HS-5 (cell line): ENCODE measurements around the gene POLE.

ENCODE experiments used
- DNase-seq: peaks from one replicate; pipeline ENCODE4 v3.0.0-alpha.2; 2012; ENCODE audit warnings: low read depth

The POLE gene

DNA sequence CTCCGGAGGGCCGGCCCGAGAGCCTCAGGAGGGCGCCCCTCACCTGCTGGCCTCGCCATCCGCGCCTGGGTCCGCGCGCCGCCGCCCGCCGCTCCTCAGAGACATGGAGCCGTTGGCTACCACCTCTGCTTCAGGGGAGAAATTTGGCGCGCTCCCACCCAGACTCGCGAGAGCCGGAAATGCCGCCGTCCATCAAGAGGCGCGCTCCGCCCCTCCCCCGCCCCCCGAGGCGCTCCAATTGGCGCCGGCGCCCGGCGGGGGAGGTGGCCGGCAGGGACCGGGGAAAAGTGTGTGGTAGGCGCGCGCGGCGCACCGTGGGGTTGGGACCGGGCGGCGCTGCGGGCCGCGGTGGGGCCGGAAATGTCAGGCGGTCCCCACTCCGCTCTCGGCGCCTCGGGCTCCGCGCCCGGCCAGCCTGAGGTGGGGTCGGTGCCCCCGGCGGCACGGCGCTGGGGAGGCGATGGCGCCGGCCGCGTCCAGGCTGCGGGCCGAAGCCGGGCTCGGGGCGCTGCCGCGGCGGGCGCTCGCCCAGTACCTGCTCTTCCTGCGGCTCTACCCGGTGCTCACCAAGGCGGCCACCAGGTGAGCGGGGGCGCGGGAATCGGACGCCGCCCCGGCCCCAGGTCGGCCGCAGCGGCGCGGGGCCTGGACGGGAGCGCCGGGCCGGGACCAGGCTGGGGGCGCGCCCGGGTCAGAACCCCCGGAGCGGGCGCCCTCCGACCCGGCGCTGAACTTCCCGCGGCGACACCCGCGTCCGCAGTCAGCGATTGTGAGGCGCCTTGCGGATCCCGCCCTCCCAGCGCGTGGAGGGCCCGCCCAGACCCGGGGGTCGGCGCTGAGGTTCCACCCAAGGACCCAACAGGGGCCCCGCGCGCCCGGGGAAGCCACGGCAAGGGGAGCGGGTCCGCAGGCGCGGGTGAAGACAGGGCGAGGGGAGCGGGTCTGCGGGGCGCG is at the start of gene POLE, which contains the start of gene PXMP2:
TSS of gene POLE (minus strand) at position 132 of the 954 bp plus-strand sequence. CDS start at position 105, 27 bp downstream.
TSS of gene PXMP2 (plus strand) at position 377 of the 954 bp plus-strand sequence. CDS start at position 461, 84 bp downstream.
- peak; percentile 76 for DNase-seq

GRCh38 chr12:132736913-132737312 is 49.8 kb upstream of the POLE start:
- no peak for DNase-seq

GRCh38 chr12:132736378-132736777 is 49.2 kb upstream of the POLE start:
- no peak for DNase-seq

DNA sequence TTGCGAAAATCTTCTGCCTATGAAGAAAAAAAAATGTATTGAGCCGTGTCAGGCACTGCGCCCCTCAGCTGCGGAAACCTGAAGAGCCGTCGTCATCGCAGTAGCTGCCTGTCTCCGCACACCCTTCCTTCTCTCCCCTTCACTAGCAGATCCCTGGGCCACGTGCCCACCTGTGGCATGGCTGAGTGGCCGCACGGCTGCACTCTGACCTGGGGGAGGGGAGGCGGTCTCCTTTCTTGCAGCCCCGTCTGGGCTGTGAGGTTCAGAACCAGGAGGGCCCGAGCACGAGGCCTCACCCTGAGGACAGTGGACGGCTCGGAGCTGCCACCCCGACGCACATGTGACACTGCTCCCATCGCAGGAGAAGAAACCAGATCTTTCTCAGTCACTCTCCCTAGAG is 48.4 kb upstream of the POLE start:
- no peak for DNase-seq

GRCh38 chr12:132734206-132734605 is 47.1 kb upstream of the POLE start:
- no peak for DNase-seq

DNA sequence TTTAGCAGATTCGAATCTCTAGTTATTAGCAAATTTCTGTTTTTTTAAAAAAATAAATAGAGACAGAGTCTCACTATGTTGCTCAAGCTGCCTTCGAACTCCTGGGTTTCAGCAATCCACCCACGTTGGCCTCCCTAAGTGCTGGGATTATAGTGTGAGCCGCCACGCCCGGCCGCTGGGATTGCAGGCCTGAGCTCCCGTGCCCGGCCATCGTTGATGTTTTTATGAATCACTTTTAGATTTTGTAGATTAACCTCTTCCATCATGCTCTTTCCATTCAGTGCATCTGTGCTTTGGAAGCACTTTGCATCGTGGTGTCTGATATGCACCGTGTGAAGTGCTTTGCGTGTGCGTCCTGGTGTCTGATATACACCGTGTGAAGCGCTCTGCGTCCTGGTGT is 44.4 kb upstream of the POLE start:
- no peak for DNase-seq

GRCh38 chr12:132730353-132730752 is 43.2 kb upstream of the POLE start:
- DNase-seq, result no peak

DNA sequence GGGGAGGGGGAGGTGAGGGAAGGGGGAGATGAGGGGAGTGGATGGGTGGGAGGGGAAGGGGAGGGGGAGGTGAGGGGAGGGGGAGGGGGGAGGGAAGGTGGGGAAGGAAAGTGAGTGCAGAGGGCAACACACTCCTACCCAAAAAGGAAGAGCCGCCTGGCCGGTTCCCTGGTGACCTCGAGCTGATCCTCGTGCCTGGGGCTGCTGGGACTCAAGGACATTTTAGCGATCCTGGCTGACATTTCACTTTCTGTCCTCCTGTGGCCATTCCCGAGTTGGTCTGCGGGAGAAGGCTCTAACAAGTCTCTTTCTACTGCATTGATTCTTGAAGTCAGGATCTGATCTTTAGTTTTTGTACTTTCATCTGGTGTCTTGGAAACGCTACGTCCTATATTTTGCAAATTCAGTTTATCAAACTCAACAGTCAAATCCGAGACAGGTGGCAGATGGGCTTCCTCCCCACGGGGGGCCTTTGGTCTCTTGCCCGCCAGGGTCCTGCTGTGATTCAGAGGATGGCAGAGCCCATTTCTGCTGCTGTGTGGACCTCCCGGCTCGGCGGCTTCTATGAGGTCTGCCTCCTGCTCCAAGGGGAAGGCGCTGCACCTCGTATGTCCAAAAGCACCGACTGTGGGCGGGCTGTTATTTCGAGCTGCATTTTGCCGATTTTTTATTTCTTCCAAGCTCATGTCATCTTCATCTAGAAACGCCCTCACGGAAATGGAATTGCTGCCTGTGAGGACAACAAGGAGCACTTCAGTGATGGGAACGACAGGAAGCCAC is 42.6 kb upstream of the POLE start:
- DNase-seq, result no peak

GRCh38 chr12:132728502-132728901 is 41.4 kb upstream of the POLE start:
- no peak for DNase-seq

DNA sequence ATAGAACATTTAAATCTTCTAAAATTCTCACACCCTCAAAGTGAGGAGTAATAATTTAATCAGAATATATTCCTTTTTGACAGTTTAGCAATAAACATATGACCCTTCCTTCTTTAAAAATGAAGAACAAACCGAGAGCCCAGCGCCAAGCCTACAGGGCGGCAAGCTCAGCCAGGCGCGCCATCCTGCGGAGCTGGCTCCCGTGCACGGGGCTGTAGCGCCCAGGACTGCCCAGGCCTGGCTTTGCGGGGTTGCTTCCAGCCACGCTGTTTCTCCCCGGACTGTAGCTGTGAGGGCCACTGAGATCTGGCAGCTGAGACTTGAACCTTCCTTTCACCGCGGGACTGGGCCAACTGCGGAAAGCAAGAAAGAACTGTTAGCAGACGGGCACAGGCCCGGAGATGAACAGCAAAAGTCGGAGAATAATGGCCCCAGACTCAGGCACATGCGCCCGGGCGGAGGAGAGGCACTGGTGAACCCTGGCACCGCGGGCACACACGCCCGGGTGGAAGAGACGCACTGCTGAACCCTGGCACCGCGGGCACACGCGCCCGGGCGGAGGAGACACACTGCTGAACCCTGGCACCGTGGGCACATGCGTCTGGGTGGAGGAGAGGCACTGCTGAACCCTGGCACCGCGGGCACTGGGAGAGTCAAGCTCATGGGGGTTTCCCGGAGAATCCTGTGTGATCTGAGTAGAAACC is 40.1 kb upstream of the POLE start:
- no peak for DNase-seq

- no peak for DNase-seq
Measured at GRCh38 chr12:132726386-132726785, 39.2 kb upstream of the POLE start.

DNA sequence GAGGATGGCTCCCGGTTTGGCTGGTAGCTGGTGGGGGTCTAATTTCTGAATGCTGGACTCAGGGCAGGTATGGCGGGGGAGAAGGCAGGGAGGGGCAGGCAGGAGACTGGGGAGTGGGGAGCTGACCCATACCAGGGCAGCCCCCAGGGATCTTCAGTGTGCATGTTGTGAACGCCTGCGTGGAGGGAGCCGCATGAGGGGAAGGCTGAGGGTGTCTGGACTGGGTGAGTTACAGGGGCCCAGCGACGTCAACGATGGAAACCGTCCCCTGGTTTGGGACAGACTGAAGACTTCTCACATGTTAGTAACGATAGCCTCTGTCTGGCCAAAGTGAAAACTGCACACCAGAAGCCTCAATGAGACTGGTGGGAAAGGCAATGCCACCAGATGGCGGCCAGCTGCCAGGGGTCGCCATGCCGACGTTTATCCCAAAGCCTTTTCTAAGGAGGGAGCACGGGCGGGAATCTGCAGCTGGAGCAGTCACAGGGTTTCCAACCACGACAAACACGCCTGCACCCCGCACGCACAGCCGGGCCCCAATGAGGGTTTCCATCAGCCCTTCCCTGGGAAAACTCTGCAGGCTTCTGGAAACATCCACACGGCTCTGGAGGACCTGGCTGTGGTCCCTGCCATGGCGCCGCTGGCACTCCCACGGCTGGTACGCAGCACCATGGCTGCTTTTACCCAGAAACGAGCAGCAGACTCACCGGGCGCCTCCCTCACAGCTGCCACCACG is 37.5 kb upstream of the POLE start:
- no peak for DNase-seq

- DNase-seq, result no peak
Measured at GRCh38 chr12:132723764-132724140, 36.6 kb upstream of the POLE start.

DNA sequence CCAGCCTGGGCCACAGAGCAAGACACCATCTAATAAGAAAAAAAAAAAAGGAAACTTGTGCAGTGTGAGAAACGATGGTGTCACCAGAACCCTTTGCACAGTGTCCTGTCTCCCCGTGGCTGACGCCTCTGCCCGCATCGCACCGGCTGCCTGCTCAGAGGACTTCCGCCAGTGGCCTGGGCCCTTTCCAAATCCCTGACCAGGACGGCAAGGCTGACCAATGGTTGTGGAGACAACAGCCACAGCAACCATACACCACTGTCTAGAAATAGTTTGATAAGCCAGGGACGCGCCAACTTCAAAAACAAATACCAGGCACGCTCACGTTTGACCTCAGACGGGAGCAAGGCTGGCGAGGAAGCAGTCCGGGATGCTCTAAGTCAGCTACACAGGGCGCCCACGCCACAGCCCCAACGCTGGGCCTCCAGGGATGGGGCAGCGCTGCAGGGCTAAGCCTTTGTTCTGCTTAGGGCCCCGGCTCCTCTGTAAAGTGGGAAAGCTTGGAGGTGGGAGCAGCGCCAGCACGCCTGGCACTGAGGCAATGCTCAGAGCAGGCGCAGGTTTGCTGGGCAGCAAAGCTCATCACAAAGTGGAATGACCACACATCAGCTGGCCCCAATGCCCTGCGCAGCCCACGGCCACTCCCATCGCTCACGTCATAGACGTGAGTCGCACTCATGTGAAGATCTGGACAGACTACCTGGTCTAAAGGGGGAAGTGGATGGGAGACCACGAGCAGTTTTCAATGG is 36.0 kb upstream of the POLE start:
- no peak for DNase-seq

DNA sequence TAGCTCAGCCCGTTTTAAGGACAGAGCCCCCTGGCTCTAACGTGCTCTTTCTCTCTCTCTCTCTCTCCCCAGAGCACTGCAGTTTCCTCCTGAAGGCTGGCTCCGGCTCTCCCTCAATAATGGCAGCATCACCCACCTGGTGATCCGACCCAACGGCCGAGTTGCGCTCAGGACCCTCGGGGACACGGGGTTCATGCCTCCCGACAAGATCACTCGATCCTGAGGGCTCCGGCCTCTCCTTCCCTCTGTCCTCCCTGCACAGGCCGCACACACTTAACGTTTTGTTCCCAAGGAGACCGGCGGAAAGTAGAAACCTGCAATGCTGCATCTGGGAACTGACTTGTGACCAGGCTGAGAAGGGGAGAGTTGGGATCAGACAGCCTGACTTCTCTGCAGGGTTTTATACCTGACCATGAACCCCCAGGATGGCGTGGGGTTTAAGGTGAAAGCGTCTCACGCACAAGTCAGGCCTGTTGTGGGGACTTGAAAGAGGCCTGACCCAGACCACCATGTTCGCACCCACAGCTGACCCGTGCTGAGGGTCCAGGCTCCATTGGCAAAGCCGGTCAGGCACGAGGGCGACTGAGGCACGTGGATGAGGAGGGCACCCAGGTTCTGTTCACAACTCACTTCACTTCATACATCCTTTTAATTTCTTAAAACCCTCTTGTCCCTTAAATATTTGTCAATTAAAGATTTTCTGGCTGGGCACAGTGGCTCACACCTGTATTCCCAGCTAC is 33.6 kb upstream of the POLE start:
- no peak for DNase-seq

GRCh38 chr12:132719954-132720324 is 32.8 kb upstream of the POLE start:
- no peak for DNase-seq

DNA sequence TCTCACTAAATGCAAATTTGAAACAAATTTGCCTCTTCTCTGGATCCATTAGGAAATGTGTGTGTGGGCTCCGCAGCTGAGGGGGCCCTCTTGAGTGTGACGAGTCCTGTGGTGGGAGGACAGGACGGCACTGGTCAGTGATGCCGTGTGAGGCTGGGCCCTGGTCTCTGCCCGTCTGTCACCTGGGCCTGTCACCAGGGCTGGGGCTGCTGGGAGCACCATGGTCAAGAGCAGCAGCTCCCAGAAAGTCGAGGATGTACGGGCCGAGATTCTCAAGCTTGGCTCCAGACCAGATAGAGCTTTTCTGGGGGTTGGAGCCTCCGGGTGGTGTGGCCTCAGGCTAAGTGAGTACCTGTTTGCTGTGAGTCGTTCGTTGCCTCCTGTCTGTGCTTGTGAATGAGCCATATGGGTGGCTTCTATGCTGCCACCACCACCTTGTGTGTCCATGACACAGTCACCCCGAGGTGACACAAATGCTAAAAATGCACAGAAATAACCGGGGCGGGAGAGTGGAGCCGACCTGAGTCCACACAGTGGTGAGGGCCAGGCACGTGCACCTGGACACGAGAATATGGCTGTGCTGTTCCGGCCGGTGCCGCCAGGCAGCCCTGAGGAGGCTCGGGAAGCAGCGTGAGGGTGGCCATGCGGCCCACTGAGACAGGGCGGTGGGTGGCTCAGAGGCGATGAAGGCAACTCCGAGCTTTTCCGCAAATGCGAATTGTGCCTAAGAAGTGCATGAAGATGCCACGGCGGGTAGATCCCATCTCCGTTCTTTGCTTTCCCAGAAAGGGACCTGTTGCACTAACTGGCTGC is 32.2 kb upstream of the POLE start:
- DNase-seq, result no peak

GRCh38 chr12:132718644-132719043 is 31.5 kb upstream of the POLE start:
- DNase-seq, result no peak
